Karpas-422 (cell line): ENCODE results near the gene FGF12. TPM values are rescaled to one million over a fixed set of nuclear protein-coding genes. Genes with fewer than 3 reads are reported as not detected.

Experiments
- DNase-seq: peaks from one replicate; pipeline ENCODE4 v3.0.0-alpha.2; 2015
- H2AFZ ChIP-seq: fragments of 200-600 bp; sonication (generic); 2 replicates; pipeline ENCODE4 v1.6.1; 2014; ENCODE audit warnings: antibody characterized with exemption, low read length, mixed read lengths
- H3K27ac ChIP-seq: fragments of 200-600 bp; sonication (generic); 2 replicates; pipeline ENCODE4 v1.5.1; 2014; ENCODE audit warnings: mild to moderate bottlenecking, low read length, moderate library complexity
- H3K27me3 ChIP-seq: fragments of 200-600 bp; sonication (generic); 2 replicates; pipeline ENCODE4 v1.6.1; 2014; ENCODE audit warnings: low read length, mixed read lengths
- H3K36me3 ChIP-seq: fragments of 200-600 bp; sonication (generic); 2 replicates; pipeline ENCODE4 v1.6.1; 2014; ENCODE audit warnings: low read length, mixed read lengths; ENCODE audit not compliant: insufficient read depth
- H3K4me1 ChIP-seq: fragments of 200-600 bp; sonication (generic); 2 replicates; pipeline ENCODE4 v1.6.1; 2014; ENCODE audit warnings: mild to moderate bottlenecking, low read length, mixed read lengths
- H3K4me2 ChIP-seq: fragments of 200-600 bp; sonication (generic); 2 replicates; pipeline ENCODE4 v1.6.1; 2014; ENCODE audit warnings: low read length, low read depth, mild to moderate bottlenecking; ENCODE audit not compliant: poor library complexity, severe bottlenecking
- H3K4me3 ChIP-seq: fragments of 200-600 bp; sonication (generic); 2 replicates; pipeline ENCODE4 v1.5.1; 2014; ENCODE audit warnings: mild to moderate bottlenecking, antibody characterized with exemption, low read length, mixed read lengths
- H3K79me2 ChIP-seq: fragments of 200-600 bp; sonication (generic); 2 replicates; pipeline ENCODE4 v1.6.1; 2014; ENCODE audit warnings: mild to moderate bottlenecking, low read length, mixed read lengths
- H3K9ac ChIP-seq: fragments of 200-600 bp; sonication (generic); 2 replicates; pipeline ENCODE4 v1.6.0; 2014; ENCODE audit warnings: low read length
- H3K9me2 ChIP-seq: fragments of 200-600 bp; sonication (generic), shearing (Covaris generic); replicated peaks from 2 replicates; pipeline ENCODE4 v1.6.0; 2014; ENCODE audit warnings: mild to moderate bottlenecking, low read length, moderate library complexity; ENCODE audit not compliant: insufficient read depth
- H3K9me3 ChIP-seq: fragments of 300-700, 200-600 bp; sonication (generic); 2 replicates; pipeline ENCODE4 v1.6.1; 2014; ENCODE audit warnings: low read length, mixed read lengths
- H4K20me1 ChIP-seq: fragments of 200-600 bp; sonication (generic); 2 replicates; pipeline ENCODE4 v1.6.1; 2014; ENCODE audit warnings: mild to moderate bottlenecking, antibody characterized with exemption, low read length, low read depth; ENCODE audit not compliant: insufficient read depth
- total RNA-seq: library from RNA; depleted of rRNA; stranded (reverse); fragments of >200 nt; shearing (Covaris generic); gene quantifications from 2 replicates; pipeline ENCODE4 v1.2.3, GENCODE V29; 2014; ENCODE audit warnings: low replicate concordance

The FGF12 gene
- total RNA-seq, 1 experiment from 2014 or later = not detected

DNA sequence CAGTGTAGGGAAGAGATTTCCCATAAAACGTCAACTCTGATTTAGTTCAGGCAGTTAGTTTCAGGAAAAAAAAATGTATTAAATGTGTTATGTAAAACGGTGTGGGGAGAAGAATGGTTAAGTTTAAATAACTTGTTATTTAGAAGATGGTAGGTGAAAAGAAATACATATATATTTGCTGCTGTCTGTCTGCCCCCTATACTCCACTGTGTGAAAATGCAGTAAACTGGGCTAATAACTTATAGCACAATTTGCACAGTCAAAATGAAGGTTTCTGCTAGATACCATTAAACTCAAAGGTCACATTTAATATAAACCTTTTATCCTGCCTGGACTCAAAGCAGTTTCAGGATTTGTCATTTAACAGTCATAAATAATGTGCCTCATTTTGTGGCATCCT is 515.0 kb downstream of the FGF12 start:
- H3K9ac ChIP-seq = no peak overlapping the region
- H3K79me2 ChIP-seq = no peaks in the 10 kb centered on the region
- no peaks in the 10 kb centered on the region for H3K9me2 ChIP-seq
- peak; percentile 64 for DNase-seq
- H2AFZ ChIP-seq = no peak overlapping the region
- no peak overlapping the region for H3K4me3 ChIP-seq
- no peak overlapping the region for H3K4me2 ChIP-seq
- H3K9me3 ChIP-seq = no peaks in the 10 kb centered on the region
- no peaks in the 10 kb centered on the region for H4K20me1 ChIP-seq
- H3K27me3 ChIP-seq = no peaks in the 10 kb centered on the region
- H3K36me3 ChIP-seq = no peaks in the 10 kb centered on the region
- no peak overlapping the region for H3K27ac ChIP-seq
- no peaks in the 10 kb centered on the region for H3K4me1 ChIP-seq

GRCh38 chr3:192207651-192208050 is 519.7 kb downstream of the FGF12 start:
- Histone ChIP-seq H3K9me3 (no peaks in the 10 kb centered on the region), H3K27ac (no peak overlapping the region), H4K20me1 (no peaks in the 10 kb centered on the region), H3K79me2 (no peaks in the 10 kb centered on the region), H3K9ac (no peak overlapping the region), H3K27me3 (no peaks in the 10 kb centered on the region), H2AFZ (no peak overlapping the region), H3K36me3 (no peaks in the 10 kb centered on the region), H3K4me2 (no peak overlapping the region), H3K4me1 (no peaks in the 10 kb centered on the region), H3K9me2 (no peaks in the 10 kb centered on the region), H3K4me3 (no peak overlapping the region)
- no peak for DNase-seq

DNA sequence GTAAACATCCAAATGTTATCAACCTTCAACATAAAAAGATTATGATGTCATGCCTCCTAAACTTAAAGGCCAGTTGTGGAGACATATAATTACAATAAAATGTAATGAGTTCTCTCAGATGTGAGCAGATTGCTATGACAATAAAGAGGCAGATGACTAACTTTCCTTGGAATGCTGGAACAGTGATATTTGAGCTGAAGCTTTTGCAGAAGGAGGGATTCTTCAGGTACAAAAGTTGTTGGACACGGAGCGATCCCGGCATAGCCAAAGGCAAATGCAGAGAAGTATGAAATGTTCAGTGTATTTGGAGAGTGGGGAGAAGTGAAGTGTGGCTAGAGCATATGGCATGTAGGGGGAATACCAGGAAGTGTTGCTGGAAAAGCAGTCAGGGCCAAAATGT is 520.1 kb downstream of the FGF12 start:
- no peak overlapping the region for H2AFZ ChIP-seq

DNA sequence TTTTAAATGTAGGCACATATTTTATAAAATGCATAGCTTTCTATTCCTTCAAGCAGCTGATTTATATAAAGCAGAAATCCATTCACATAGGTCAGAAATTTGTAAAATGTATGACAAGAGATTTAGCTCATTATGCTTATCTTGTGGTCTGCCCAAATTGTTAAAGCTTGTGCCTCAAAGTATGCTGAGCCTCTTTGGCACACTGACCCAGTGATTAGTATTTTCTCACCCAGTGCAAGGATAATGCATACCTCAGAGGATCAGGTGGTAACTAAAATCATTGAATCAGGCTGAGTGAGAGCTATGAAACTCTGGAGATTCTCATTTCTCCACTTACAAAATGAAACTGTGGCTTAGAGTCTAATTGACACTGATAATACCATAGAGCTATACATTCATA is 533.3 kb downstream of the FGF12 start:
- no peak for DNase-seq
- H4K20me1 ChIP-seq = no peaks in the 10 kb centered on the region
- no peak overlapping the region for H3K4me2 ChIP-seq
- H3K79me2 ChIP-seq = no peaks in the 10 kb centered on the region
- no peaks in the 10 kb centered on the region for H3K9me2 ChIP-seq
- no peak overlapping the region for H3K9ac ChIP-seq
- no peaks in the 10 kb centered on the region for H3K4me1 ChIP-seq
- H3K9me3 ChIP-seq = no peaks in the 10 kb centered on the region
- H3K27me3 ChIP-seq = no peaks in the 10 kb centered on the region
- H3K27ac ChIP-seq = no peak overlapping the region
- no peaks in the 10 kb centered on the region for H3K36me3 ChIP-seq
- H2AFZ ChIP-seq = no peak overlapping the region
- no peak overlapping the region for H3K4me3 ChIP-seq

More for the DNA sequence above, 520.1 kb downstream of the FGF12 start:
- DNase-seq = no peak
- H3K4me3 ChIP-seq = no peak overlapping the region
- no peaks in the 10 kb centered on the region for H3K36me3 ChIP-seq
- no peak overlapping the region for H3K9ac ChIP-seq
- no peak overlapping the region for H3K4me2 ChIP-seq
- no peak overlapping the region for H3K27ac ChIP-seq
- no peaks in the 10 kb centered on the region for H3K79me2 ChIP-seq
- H3K4me1 ChIP-seq = no peaks in the 10 kb centered on the region
- no peaks in the 10 kb centered on the region for H3K27me3 ChIP-seq
- H4K20me1 ChIP-seq = no peaks in the 10 kb centered on the region
- H3K9me3 ChIP-seq = no peaks in the 10 kb centered on the region
- H3K9me2 ChIP-seq = no peaks in the 10 kb centered on the region

GRCh38 chr3:192188218-192188835 is 539.0 kb downstream of the FGF12 start:
- no peak overlapping the region for H3K4me2 ChIP-seq
- DNase-seq = peak; percentile 91

DNA sequence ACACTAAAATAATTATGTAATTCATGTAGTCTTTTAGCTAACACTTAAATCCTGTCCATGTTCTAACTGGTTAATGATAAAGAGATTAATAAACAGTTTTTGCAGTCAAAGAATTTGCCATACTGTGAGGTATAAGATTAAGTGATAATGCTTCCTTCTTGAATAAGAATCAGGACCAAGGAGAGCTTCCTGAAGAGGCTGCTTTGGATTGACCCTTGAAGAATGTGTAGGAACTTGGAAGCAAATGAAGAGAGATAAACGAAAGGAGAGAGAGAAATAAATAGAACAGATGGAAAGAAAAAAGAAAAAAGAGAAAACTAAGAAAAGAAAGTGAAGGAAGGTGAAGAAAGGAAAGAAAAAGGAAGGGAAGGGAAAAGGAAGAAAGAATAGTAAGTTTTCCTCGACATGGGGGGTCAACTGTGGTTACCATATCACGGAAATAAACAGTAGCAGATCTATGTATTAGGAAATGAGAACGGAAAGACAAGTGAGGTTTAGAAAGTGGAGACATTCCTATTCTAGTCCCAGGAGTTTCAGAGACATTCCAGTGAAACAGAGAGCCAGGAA is 539.8 kb downstream of the FGF12 start:
- no peak overlapping the region for H3K4me3 ChIP-seq
- H3K4me1 ChIP-seq = no peaks in the 10 kb centered on the region
- H3K79me2 ChIP-seq = no peaks in the 10 kb centered on the region
- no peaks in the 10 kb centered on the region for H3K9me2 ChIP-seq
- H3K9ac ChIP-seq = no peak overlapping the region
- no peaks in the 10 kb centered on the region for H3K9me3 ChIP-seq
- DNase-seq = no peak
- H4K20me1 ChIP-seq = no peaks in the 10 kb centered on the region
- no peaks in the 10 kb centered on the region for H3K36me3 ChIP-seq
- no peak overlapping the region for H2AFZ ChIP-seq
- no peak overlapping the region for H3K4me2 ChIP-seq
- no peak overlapping the region for H3K27ac ChIP-seq
- no peaks in the 10 kb centered on the region for H3K27me3 ChIP-seq

More at GRCh38 chr3:192188218-192188835, 539.0 kb downstream of the FGF12 start:
- no peaks in the 10 kb centered on the region for H3K27me3 ChIP-seq
- H3K79me2 ChIP-seq = no peaks in the 10 kb centered on the region
- no peaks in the 10 kb centered on the region for H3K9me3 ChIP-seq
- no peak overlapping the region for H3K4me3 ChIP-seq
- H3K27ac ChIP-seq = no peak overlapping the region
- no peaks in the 10 kb centered on the region for H3K36me3 ChIP-seq
- H3K9me2 ChIP-seq = no peaks in the 10 kb centered on the region
- no peak overlapping the region for H3K9ac ChIP-seq
- H2AFZ ChIP-seq = no peak overlapping the region
- H3K4me1 ChIP-seq = no peaks in the 10 kb centered on the region
- no peaks in the 10 kb centered on the region for H4K20me1 ChIP-seq

- Histone ChIP-seq H3K4me2 (no peak overlapping the region), H3K27ac (no peak overlapping the region), H2AFZ (no peak overlapping the region), H4K20me1 (no peaks in the 10 kb centered on the region), H3K79me2 (no peaks in the 10 kb centered on the region), H3K27me3 (no peaks in the 10 kb centered on the region), H3K36me3 (no peaks in the 10 kb centered on the region), H3K9me3 (no peaks in the 10 kb centered on the region), H3K4me3 (no peak overlapping the region), H3K9ac (no peak overlapping the region), H3K4me1 (no peaks in the 10 kb centered on the region), H3K9me2 (no peaks in the 10 kb centered on the region)
- DNase-seq = no peak
Measured at GRCh38 chr3:192186498-192186897, 540.8 kb downstream of the FGF12 start.

GRCh38 chr3:192186045-192186444 is 541.3 kb downstream of the FGF12 start:
- no peak for DNase-seq
- Histone ChIP-seq H3K9ac (no peak overlapping the region), H3K27ac (no peak overlapping the region), H3K9me2 (no peaks in the 10 kb centered on the region), H3K9me3 (no peaks in the 10 kb centered on the region), H3K79me2 (no peaks in the 10 kb centered on the region), H3K4me2 (no peak overlapping the region), H3K27me3 (no peaks in the 10 kb centered on the region), H3K4me1 (no peaks in the 10 kb centered on the region), H4K20me1 (no peaks in the 10 kb centered on the region), H3K4me3 (no peak overlapping the region), H2AFZ (no peak overlapping the region), H3K36me3 (no peaks in the 10 kb centered on the region)
